Activated T-cell treated with anti-CD3 and anti-CD28 coated beads, Interleukin-2, amount 50 U/mL, for 48 hours (primary cell): ENCODE measurements around the gene WDR70.
A peak's percentile ranks its signal among the peaks of the same experiment; 100 is the strongest.
"Not testable (repeated sequence)": the region's sequence is repeated elsewhere in the genome, so short reads cannot be mapped to it uniquely, and the experiment has no call there.

ENCODE experiments used
- DNase-seq, 2 experiments: peaks; one replicate each; pipeline ENCODE4 v3.0.0-alpha.2; 2020

WDR70 gene

DNA sequence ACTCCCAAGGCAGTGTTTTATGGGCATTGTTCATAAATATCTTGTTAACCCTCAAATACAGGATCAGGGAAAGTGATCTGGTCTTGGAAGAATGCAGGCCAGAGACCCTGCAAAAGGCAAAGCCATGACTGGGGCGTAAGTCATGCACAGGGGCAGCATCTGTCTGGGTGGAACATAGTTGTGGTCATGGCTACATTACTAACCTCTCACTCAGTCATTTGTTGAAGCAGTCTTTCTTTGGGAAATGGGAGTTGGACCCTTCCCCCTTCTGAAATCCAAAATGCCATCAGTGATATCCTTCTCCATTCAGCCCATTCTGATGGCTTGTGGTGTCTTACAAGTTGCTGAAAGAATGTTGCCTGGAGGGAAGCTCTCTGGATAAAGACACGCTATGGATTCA lies 392.6 kb downstream of the WDR70 start:
- DNase-seq, result no peak

DNA sequence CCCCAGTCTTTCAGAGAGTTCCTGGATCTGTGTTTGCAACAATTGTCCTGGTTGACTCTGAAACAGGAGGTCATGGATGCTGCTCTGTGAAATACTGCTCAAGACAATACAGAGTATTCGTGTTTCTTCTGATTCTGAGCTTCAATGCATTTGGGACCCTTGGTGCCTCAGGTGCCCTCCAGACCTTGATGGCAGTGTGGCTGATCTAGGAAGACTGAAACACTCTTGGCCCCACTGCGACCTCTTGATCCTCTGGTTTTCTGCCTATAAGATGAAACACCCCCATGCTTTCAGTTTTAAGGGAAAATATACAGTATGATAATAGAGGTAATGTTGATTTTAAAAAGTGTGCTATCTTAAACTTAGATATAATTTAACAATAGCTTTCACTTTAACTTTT lies 393.1 kb downstream of the WDR70 start:
- DNase-seq, result no peak

DNA sequence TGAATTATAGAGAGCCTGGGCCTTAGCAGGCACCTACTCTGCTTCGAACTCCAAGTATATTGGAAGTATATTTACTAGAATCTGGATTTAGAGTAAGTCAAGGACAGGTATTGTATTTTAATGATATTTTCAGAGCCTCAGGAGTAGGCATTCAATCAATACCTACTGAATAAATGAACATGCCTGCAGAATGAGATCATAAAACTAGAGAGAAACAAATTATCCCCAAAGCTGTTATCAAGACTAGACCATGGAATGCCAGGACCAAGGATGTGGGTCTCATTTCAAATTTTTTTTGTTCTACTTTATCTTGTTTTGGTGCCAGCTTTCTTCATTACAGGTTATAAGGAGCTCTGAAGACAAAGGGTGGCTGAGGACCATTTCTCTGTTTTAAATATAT lies 394.7 kb downstream of the WDR70 start:
- DNase-seq, result no peak

DNA sequence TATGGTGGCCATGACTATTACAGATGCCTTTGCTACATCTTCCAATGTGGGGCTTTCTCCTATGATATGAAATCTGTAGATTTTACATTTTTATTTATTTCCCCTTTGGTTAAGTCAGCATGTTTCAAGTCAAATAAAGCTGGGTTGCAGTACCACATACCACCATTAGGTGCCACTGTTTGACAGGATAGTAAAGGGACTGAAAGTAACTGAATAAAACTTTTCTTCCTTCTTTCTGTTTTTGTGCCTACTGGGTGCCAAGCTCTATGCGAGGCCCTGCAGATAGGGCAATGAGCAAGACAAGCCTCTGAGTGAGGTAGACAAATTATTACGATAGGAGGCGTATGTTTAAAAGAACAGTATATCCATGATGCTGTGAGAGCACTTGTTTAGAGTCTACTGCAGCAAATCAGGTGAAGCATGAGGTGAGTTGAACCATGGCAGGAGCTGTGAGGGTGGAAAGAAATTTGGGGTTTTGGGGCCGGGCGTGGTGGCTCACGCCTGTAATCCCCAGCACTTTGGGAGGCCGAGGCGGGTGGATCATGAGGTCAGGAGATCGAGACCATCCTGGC lies 395.9 kb downstream of the WDR70 start:
- peak; percentile 34 to 46 for DNase-seq

DNA sequence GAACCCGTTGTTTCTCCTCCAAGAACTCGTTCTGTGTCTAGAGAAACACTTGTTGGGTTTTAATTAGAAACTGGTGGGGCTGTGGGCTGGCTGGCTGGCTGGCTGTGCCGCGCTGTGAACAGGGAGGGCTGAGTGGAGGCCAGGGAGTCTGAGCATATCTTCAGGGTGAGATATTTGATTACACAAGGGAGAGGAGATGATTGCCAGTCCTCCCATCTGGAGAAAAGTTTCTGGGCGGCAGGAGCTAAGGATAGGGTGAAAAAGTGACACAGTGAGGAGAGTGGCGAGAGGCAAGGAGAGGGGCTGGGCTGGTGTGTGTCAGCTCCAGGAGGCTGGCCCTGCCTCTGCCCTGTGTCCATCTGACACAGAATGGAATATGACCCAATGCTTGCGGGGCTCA lies 397.7 kb downstream of the WDR70 start:
- no peak for DNase-seq

DNA sequence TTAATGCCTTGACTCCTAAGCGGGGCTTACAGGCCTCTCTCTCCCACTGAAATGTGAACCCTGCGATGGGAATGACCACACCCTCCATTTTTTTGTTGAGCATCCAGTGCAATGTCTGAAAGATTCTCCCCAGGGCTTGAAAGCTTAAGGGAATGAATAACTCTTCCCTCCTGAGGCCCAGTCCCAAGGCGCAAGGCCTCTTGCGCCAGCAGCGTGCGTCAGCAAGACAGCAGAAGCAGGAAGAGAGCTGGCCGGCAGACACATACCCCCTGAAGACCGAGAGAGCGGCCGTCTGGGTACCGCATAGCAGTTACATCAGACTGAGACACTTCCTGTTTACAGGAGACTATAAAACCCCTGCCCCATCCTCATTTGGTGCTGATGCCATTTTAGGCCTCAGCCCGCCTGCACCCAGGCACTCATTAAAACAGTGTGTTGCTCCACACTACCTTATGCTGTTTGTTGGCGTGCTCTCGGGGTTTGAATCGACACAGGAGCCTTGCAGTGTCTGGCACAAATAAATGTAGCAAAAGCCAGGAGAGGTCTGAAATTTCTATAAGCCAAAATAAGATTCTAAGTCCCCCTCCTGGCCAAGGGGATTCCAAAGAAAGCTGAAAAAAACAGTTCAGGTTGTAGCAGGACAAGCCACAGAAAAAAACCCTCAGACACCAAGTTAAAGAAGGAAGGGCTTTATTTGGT lies 398.5 kb downstream of the WDR70 start:
- DNase-seq, result no peak

DNA sequence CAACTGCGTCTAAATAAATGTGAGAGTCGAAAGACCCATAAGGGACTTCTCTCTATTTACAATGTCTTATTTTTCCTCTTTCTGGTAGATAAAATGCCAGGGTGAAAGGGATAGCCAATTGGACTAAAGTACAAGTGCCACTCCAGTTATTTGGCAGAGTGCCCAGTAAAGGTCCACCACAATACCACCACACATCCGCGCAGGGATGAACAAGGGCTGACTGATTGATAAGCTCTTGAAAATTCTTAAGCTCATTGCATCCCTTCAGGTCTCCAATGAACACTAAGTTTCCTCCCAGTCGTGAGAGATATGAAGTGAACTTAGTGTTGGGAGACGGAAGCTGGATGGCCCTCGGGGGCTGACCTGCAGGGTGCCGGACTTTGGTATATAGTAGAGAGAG lies 402.3 kb downstream of the WDR70 start:
- DNase-seq, result not testable (repeated sequence)

DNA sequence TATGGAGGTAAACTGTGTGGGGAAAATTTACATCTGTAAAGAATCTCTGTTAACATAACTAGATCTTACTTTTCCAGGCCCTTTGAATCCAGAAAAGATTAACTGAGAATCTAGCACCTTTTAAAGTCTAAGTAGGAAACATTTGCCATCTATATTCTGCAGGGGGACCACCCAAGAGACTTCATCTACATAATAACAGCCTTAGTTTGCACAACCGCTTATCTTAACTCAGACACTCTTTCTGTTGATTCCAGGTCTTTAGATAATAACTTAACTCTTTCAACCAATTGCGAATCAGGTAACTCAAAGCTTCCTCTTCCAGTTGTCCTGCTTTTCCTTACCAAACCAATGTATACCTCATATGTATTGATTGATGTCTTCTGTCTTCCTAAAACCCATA lies 407.3 kb downstream of the WDR70 start:
- DNase-seq, result no peak

DNA sequence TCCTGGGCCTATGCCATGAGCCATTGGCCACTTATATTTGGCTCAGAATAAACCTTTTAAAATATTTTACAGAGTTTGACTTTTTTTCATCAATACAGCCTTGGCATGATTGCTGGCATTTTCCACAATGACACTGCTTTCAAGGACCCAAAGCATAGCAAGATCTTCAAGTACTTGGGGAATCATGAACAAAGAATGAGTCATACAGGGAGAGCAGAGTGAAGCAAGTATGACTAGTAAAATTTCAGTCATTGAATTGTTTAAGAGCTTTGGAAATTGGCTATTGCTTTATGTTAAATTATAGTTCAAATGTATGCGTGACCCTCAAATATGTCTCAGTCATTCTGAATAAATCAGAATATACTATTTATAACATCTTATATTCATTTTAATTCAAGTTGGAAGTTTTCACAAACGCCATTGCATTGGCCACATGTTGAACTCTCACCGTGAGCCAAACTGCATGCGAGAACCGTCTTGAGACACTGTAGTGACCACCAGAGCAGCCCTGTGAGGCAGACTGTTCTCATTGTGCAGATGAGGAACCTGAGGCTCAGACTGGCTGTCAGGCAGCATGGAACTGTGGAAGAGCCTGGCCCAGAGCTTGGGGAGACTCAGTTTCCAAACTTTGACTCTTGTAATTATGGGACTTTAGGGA lies 407.9 kb downstream of the WDR70 start:
- DNase-seq, result no peak

DNA sequence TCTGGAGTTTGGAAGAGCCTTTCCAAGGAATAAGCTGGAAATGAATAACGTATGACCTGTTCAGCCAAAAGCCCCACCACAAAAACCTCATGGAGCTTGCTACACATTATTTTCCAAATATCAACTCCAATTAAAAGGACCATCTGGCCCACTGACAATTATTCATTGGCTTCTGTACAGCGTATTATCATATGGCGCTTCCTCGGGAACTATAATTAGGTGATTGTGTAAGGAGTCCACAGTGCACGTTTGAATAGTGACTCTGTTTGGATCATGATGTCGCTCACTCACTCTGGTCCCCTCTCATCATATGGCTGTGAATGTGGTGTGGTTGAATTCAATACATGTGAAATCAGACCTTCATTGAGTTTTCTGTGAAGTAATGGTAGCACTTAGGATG lies 408.6 kb downstream of the WDR70 start:
- no peak for DNase-seq

DNA sequence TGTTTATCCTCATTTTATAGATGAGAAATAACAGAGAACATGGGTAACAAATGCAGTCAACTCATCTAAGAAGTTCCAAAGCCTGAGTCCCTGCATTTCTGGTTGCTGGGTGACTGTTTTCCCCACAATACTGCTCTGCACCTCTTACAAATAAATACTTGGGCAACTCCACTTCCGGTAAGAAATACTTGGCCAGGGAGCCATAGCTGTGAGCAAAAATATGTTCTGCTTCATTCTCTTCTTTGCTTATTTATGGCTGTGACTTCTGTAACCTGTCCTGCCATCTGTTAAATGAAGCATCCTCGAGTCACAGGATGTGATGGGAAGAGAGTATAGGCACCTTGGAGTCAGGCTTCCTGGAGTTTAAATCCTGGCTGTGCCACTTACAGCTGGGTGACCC lies 410.9 kb downstream of the WDR70 start:
- no peak for DNase-seq

DNA sequence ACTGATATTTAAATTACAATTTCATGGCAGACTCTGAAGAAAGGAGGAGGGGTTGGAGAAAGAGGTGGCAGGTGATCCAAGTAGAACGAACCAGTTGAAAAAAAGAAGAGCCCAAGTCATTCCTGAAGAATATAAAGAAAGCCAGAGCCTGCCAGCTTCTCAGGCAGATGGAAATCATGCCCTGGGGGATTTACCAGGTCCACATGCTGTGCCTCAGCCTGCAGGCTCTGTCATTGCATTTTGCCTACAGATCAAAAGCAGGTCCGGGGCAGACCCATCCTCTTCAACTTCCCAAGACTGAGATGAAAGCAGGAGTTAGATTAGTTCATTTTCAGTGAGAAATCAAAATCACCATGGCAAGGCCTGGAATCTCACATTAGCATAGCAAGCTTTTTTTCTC lies 412.2 kb downstream of the WDR70 start:
- no peak for DNase-seq

DNA sequence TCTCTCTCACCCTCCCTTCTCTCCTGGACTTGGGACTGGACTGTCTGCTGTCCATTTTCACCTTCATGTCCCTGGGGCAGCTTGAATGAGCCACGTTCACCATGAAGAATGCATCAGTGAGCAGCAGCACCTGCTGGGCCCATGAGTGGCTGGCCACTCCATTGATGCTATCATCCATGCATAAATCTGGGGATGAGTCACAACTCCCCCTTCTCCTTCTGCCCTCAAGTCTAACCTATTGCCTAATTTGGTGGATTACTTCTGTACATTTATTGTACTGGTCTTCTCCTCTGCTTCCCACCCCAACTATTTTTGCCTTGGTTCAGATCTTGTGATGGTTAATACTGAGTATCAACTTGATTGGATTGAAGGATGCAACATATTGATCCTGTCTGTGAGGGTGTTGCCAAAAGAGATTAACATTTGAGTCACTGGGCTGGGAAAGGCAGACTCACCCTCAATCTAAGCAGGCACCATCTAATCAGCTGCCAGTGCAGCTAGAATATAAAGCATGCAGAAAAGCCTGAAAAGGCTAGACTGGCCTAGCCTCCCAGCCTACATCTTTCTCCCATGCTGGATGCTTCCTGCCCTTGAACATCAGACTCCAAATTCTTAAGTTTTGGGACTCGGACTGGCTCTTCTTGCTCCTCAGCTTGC lies 414.0 kb downstream of the WDR70 start:
- no peak for DNase-seq

DNA sequence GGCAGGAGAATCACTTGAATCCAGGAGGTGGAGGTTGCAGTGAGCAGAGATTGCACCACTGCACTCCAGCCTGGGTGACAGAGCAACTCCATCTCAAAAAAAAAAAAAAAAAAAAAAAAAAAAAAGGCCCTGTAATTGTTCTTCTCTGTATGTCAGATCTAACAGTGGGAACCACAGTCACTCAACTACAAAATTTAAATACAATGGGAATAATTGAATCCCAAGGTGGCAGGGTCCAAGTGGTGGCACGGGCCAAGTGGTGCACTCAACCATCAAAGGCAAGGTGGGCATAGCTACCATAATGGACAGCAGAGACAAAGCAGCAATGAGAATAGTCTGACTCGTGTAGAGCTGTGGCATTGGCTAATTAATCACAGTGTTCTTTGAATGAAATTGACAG lies 416.2 kb downstream of the WDR70 start:
- not testable (repeated sequence) for DNase-seq

DNA sequence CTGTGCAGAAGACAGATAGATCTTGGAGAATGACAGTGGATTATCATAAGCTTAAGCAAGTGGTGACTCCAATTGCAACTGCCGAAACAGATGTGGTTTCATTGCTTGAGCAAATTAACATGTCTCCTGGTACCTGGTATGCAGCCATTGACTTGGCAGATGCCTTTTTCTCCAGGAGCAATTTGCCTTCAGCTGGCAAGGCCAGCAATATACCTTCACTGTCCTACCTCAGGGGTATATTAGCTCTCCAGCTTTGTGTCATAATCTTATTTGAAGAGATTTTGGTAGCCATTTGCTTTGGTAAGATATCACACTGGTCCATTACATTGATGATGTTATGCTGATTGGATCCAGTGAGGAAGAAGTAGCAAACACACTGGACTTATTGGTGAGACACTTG lies 417.3 kb downstream of the WDR70 start:
- not testable (repeated sequence) for DNase-seq

DNA sequence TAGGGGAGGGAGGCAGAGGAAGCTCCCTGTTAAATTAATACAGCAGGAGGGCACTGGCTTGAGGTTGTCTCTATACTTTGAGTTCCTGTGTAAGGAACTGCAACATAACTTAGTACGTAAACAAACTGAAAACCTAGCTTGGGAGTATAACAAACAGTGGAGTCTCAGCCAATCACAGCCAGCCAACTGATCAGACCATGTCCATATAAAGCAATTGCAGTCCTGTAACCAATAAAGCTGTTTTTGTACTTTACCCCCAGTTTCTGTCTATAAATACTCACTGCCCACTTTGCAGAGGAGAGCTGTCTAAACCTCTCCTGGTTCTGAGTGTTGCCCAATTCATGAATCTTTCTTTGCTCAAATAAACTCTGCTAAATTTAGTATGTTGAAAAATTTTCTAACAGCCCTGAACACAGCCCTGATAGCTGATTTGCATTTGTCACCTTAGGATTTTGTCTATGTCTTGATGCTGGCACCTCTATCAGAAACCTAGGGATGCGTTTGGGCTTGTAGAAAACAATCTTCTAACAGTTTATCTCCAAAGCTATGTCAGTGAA lies 420.8 kb downstream of the WDR70 start:
- DNase-seq, result no peak

DNA sequence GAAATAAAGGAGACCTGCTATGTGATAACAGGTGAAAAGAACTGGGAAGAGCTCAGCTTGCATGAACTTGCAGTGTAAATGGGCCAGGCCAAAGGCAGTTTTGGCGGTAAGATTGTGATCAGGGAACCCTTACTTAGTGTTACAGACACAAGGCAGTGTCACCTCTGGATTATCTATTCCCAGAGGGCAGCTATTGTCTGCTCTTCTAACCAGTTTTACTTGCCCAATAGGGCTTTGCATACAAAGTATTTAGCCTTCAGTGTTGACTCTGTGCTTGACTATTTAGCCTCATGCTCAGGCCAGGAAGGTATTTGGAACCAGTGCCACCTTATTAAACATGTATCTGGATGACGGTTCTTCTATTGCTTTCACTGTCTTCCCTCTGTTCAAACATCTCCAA lies 422.4 kb downstream of the WDR70 start:
- DNase-seq, result no peak
